Central memory CD4-positive, alpha-beta T cell (primary cell): ENCODE measurements around the gene TMEM60.
A peak's percentile ranks its signal among the peaks of the same experiment; 100 is the strongest.

Experiments used
- DNase-seq: peaks from one replicate; pipeline ENCODE4 v3.0.0; 2022

The TMEM60 gene

DNA sequence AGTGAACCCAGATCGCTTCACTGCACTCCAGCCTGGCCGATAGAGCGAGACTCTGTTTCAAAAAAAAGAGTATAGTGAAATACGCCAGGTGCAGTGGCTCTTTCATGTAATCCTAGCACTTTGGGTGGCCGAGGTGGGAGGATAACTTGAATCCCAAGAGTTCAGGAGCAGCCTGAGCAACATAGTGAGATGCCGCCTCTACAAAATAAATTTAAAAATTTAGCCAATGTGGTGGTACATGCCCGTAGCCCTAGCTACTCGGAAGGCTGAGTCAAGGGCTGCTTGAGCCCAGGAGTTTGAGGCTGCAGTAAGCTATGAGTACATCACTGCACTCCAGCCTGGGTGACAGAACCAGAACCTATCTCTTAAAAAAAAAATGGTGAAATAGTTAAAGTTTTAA, 27.9 kb downstream of the TMEM60 start:
- DNase-seq = no peak

DNA sequence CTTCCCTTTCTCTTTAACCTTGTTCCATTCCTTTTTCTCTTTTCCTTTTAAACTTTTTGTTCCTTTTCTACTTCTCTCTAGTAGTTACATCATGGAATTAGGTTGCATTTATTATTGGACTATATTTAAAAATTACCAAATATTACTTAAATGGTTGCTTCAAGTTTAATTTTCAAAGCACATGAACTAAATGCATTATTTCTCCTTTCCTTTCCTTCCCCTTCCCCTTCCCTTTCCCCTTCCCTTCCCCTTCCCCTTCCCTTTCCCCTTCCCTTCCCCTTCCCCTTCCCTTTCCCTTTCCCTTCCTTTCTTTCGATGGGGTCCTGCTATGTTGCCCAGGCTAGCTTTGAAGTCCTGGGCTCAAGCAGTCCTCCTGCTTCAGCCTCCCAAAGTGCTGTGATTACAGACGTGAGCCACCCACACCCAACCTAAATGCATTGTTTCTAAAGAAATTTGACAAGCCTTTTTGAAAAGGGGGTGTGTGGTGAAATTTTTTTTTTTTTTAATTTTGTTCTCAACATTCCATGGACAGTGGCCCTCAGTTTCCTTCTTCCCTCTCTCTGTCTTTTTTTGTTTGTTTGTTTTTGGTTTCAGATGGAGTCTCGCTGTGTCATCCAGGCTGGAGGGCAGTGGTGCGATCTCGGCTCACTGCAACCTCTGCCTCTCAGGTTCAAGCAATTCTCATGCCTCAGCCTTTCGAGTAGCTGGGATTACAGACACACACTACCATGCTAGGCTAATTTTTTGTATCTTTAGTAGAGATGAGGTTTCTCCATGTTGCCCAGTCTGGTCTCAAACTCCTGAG, 31.2 kb downstream of the TMEM60 start:
- no peak for DNase-seq

DNA sequence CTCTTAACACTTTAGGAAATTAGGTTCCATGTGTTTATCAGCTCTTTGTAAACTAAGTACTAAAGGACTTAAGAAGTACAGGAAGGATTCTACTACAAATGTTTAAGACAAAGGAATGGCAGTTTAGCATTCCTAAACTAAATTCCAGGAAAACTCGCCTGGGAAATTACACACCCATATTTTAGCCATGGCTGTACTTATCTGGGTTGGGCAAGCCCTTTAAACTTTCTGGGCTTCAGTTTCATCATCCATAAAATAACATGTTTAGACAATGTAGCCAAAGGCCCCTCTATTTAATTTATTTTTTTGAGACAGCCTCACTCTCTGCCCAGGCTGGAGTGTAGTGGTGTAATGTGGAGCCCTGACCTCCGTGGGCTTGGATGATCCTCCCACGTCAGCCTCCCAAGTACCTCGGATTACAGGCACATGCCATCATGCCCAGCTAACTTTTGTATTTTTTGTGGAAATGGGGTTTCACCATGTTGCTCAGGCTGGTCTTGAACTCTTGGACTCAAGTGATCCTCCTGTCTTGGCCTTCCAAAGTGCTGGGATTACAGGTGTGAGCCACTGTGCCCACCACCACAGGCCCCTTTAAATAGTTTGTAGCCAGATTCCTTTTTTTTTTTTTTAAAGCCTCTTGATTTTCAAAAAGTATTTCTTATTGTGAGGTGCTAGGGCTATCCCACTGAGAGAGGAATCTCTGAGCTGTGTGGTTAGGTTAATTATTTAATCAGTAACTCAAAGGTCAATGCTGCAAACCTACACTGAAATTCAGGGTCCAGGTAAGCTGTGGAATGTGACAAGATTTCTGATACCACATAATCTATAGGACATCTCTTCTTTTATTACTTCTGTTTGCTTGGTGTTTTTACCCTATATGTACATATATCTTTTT, 32.1 kb downstream of the TMEM60 start:
- DNase-seq = no peak

DNA sequence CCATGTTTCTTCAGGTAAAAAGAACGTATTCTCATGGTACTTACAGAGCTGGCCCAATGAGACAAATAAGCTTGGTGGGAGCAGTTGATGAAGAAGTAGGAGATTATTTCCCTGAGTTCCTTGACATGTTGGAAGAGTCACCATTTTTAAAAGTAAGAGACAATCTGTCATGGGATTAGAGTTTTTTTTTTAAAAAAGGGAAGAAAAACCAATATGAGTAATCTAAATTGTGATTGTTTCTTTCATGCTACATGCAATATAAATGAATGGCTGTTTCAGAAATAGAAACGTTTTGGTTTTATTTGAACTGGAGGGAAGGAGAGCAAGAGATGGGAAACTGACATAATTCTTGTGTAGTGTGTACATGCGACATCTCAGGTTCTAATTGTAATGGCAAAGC, 32.8 kb downstream of the TMEM60 start:
- no peak for DNase-seq

DNA sequence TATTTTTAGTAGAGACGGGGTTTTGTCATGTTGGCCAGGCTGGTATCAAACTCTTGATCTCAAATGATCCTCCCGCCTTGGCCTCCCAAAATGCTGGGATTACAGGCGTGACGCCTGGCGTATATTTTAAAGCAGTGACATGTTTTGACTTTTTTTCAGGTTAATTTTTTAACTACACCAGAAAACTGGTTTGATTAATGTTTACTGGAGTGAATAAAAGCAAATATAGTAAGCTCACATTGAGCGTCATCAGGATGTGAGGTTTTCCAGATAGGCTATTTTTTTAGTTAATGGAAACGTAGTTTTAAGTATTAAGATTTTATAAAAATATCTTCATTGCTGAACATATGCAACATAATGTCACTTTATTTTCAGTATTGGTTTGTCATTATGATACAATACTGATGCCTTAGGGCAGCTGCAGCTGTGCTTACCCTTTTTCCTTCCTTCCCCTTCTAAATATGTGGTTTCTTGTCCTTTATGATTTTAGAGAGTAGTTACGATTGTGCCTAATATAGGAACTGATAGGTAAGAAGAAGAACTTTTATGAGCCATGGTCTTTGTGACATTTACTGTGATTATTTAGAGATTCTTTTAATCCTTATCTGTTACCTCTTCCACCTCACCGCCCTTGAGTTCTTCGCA, 37.3 kb downstream of the TMEM60 start:
- no peak for DNase-seq

DNA sequence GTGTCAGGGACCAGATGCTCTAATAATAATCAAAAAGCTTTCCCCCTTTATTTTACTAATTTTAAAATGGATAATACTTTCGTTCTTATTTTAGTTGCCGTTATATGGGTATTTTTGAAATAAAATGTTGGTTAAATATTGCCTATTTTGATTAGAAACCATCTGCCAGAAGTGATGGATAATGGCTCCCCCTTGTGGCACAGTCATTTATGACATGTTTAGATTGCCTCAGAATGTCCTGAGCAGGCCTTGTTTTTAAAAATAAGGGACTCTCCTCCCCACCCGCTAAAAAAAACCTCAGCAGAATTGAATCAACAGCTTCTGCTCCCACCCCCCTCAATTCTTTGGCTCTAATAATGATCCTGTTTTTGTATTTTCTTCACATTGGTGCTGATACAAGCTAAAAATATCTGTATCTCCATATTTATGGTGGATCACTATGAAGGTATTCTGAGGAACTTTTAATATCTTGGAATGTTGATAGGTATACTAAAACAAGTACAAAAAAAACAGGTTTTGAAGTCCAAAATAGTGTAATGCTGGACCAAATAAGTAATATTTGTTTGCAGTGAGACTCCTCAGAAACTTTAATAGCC, 38.8 kb downstream of the TMEM60 start:
- peak; percentile 63 for DNase-seq

DNA sequence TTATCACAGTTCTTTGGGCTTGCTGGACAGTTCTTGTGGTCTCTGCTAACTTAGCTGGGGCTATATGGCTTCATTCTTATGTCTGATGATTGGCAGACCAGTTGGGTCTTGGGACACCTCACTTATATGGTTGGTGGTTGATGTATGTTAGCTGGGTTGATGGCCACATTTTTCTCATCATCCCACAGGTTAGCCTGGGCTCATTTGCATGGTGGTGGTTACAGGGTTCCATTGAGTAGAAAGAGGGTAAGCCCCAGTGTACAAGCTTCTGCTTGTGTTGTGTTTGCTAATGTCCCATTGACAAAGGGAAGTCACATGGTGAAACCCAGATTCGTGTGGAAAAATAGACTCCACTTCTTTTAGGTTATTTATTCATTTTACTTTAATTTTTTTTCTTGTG, 40.6 kb downstream of the TMEM60 start:
- no peak for DNase-seq

DNA sequence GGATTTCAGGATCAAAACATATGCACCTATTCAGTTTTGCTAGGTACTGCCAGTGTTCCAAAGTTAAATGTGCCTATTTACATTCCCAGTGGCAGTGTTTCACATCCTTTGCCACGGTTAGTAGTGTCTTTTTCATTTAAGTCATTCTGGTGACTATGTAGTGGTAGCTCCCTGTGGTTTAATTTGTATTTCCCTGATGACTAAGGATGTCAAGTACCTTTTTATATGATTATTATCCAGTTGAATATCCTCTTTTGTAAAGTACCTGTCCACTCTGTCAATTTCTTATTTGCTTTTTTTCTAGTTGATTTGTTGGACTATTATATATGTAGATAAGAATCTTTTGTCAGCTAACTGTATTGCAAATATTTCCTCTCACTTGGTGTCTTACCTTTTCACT, 45.1 kb downstream of the TMEM60 start:
- DNase-seq = no peak

DNA sequence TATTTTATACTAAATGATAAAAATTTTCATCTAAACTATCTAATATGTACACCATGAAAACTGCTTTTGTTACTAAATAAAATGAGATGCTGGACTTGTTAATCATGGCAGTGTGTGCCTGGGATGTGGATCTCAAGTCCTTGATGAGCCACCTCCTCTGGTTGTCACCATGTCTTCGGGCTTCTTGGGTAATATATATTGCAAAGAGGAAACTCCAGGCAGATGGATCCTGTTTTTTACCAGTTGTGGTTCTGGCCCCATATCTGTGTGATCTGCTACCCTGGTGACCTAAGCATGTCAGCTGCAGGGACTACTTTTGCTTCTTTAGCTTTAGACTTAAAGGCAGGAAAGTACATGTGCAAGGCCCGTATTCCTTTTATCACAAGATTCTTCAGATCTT, 46.2 kb downstream of the TMEM60 start:
- no peak for DNase-seq

DNA sequence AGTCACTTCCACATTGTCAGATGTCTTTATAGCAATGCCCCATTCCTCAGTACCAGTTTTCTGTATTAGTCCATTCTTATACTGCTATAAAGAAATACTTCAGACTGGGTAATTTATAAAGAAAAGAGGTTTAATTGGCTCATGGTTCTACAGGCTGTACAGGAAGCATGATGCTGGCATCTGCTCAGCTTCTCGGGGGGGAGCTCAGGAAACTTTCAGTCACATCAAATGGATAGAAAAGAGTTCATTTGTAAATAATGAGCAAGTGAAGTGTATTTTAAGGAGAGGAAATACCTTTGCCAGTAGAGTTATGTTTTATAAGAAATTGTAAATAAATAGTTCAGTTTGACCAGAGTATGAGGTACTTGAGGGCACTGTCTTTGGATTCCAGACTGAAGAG, 50.5 kb downstream of the TMEM60 start:
- no peak for DNase-seq

DNA sequence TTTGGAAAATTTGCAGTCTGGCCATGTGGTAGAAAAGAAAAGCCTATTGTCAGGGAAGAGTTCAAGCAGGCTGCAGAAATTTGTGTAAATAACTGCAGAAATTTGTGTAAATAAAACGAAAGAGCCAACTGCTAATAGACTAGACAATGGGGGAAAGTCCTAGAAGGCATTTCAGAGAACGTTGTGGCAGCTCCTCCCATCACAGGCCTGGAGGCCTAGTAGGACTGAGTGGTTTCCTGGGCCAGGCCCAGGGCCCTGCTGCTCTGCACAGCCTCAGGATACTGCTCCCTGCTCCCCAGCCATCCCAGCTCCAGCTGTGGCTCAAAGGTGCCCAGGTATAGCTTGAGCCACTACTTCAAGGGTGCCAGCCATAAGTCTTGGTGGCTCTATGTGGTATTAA, 51.1 kb downstream of the TMEM60 start:
- no peak for DNase-seq

DNA sequence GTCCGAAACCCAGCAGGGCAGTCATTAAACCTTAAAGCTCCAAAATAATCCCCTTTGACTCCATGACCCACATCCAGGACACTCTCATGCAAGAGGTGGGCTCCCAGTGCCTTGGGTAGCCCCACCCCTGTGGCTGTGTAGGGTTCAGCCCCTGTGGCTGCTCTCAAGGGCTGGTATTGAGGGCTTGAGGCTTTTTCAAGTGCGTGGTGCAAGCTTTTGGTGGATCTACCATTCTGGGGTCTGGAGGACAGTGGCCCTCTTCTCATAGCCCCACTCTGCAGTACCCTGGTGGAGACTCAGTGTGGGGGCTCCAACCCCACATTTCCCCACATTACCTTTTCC, 51.4 kb downstream of the TMEM60 start:
- DNase-seq = no peak

DNA sequence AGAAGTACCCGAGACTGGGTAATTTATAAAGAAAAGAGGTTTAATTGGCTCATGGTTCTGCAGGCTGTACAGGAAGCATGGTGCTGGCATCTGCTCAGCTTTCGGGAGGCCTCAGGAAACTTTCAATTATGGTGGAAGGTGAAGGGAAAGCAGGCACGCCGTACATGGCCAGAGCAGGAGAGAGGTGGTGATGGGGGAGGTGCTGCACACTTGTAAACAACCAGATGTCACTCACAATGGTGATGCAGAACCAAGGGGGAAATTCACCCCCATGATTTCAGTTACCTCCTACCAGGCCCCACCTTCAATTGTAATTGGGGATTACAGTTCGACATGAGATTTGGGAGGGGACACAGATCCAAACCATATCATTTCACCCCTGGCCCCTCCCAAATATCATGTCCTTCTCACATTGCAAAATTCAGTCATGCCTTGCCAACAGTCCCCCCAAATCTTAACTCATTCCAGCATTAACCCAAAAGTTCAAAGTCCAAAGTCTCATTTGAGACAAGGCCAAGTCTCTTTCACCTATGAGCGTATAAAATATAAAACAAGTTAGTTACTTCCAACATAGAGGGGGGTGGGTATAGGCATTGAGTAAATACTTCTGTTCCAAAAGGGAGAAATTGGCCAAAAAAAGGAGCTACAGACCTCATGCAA, 51.9 kb downstream of the TMEM60 start:
- no peak for DNase-seq

DNA sequence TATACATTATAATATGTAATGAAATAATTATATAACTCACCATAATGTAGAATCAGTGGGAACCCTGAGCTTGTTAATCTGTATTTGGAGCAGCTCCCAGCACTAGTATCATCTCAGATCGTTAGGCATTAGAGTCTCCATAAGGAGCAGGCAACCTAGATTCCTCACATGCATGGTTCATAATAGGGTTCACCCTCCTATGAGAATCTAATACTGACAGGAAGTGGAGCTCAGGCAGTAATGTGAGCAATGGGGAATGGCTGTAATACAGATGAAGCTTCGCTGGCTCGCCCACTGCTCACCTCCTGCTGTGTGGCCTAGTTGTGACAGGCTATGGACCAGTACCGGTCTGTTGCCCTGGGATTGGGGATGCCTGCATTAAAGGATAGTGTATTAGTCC, 52.5 kb downstream of the TMEM60 start:
- DNase-seq = no peak
